Retina (tissue), 1 donor: ENCODE data around the gene GNAQ.
"Not testable (repeated sequence)": the region's sequence is repeated elsewhere in the genome, so short reads cannot be mapped to it uniquely, and the experiment has no call there.

Experiments
- DNase-seq: peaks from one replicate; pipeline ENCODE4 v3.0.0-alpha.2; 2016

Gene GNAQ

DNA sequence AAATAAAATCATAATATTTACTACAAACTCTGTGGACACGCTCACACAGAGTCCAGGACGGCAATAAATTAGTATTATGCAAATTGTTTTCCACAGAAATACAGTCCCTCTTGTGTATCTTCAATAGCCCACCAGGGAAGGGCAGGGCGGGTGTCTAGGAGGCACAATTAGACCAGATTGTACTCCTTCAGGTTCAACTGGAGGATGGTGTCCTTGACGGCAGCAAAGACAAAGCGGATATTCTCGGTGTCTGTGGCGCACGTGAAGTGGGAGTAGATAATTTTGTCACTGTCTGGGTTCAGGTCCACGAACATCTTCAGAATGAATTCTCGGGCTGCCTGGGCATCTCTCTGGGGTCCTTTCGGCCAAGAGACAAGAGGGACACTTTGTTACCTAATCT lies 310.5 kb downstream of the GNAQ start:
- not testable (repeated sequence) for DNase-seq

DNA sequence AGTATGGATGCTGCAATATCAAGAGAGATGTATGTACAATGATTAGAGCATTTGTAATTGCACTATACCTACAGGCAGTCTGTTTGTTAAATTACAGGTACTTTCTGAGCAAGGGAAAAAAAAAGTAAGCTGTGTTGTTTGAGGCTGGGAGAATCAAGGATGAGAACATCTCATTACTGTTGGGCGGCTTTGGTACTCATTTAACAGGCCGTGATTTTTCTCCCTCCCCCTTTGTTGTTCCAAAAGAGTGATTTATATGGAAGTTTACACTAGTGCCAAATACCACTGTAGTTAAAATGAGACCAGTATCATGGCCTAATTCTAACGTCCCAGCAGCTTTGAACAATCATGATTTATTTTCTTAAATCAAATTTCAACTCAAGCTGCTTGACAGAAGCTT lies 312.3 kb downstream of the GNAQ start:
- no peak for DNase-seq

DNA sequence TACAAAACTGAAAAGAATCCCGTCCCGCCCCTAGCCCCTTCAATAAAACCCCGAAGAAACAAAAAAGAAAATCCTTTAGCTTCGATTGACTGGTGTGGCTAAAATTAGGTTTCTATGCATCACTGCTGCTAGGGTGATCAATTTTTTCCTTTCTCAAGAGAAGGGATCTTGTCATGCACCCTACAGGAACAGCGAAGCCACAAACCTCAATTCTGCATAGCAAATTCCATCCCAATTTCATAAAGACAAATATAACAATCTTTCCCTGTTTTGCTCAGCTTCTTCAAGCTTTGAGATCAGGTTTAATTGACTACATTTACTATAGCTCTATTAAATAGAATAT lies 313.3 kb downstream of the GNAQ start:
- DNase-seq, result not testable (repeated sequence)

DNA sequence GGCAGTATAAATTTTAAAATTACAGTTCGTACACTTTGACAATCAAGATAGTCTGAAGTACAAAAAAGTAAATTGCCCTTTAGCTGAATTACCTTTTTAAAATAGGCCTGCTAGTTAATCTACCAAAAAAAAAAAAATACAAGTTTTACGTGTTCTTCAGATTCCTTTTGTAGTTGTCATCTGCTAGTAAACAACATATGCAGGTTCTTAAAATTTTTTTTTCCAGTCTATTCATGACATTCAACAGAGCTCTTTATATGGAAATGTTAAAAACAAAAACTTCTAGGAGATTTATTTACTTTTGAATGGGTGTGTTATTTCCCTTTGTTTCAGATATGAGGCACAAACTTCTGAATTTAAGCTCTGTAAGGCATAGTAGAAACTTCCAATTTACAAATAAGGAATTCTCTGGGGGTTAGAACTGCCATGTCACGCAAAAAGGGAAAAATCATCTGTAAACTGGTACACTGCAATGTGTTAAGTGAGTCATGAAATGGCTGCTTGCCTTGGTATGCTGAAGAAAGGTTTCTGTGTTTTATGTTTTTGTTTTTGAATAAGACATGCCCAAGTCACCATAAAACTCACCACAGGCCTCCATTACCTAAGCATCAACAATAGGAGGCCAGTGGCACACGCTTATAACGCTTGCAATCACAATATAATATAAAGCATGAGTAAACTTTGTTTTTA lies 313.9 kb downstream of the GNAQ start:
- DNase-seq, result not testable (repeated sequence)

DNA sequence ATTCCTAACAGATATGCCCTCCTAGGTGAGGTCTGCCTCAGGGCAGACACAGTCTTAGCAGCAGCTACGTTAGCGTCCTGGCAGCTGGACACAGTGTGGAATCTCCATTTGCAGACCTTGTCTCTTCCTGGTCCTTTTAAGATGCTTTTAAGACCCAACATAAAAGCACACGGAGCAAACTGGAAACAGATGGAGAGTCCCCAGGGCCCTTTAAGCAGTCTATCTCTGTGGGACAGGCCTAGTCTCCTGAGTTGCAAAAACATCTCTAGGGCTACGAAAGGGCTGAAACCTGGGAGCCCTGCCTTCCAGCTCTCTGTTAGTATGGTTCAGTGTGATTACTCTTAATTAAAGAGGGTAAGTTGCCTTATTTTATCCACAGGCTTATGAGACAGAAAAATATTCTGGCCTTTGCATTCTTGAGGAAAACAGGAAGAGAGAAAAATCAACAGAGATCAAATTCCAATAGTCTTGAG lies 317.5 kb downstream of the GNAQ start:
- DNase-seq, result peak; percentile 24

DNA sequence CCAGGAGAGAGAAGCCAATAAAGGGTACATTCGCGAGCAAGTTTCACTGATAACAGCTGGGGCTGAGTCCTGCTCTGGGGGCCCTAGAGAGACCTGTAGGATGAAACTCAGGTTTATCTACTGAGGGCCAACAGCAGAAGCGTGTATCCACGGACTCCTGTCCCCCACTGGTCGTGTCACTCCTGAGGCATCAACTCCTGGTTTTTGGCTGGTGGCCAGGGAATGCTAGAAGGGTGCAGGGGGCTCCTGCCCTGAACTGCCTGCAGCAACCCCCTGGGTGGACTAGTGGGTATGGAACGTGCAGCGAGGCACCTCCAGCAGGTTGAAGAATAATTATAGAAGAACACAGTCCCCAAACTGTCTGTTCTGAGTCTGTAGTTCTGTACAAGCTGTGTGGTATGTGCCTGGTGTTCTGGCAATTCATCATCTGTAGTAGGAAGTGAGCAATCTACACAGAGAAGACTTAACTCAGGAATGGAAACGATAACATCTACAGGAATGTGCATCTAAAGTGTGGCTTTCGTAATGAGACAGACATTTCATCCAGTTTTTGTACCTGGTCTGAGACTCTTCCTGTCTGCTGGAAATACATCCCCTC lies 319.0 kb downstream of the GNAQ start:
- no peak for DNase-seq

DNA sequence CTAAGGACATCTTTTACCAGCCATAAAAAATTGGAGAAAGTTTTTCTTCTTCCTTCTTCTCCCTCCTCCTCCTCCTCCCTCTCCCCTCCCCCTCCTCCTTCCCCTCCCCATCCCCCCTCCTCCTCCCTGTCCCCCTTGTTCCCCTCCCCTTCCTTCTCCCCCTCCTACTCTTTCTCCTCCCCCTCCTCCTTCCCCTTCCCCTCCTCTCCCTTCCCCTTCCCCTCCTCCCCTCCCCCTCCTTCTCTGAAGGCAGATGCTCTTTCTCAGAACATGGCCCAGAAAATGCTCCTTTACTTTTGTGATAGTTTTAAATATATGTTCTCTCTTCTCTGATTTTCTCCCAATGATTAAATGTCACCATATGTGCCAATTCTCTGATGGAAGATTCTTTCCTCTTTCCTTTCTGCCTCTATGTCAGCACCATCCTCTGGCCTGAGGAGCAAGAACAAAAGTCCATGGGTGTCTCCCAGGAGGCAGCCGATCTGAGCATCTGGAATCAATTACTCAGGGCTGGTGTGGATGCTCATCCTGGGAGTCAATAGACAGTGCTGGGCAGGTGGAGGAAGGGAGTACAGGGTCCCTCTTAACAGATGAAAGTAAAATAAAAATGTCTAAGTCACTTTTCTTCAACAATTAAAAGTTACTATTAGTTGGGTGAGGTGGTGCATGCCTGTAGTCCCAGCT lies 320.5 kb downstream of the GNAQ start:
- DNase-seq, result no peak

DNA sequence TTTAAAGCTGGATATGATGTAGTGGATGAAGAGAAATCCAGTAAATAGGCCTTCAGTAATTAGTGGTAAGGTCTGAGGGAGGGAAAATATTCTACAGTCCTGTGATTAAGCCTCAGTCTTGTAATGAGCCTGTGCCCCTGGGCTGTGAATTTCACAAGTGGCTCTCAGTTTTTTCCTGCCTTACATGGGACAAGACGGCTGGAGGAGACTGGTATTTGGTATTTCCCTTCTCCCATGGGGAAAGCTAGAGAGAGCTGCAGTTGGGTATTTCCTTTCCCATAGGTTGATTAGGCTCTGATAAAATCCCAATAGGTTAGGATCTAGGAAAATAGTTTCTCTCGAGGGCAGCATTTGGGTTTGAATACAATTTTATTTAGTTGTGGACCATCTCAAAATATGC lies 321.3 kb downstream of the GNAQ start:
- no peak for DNase-seq

DNA sequence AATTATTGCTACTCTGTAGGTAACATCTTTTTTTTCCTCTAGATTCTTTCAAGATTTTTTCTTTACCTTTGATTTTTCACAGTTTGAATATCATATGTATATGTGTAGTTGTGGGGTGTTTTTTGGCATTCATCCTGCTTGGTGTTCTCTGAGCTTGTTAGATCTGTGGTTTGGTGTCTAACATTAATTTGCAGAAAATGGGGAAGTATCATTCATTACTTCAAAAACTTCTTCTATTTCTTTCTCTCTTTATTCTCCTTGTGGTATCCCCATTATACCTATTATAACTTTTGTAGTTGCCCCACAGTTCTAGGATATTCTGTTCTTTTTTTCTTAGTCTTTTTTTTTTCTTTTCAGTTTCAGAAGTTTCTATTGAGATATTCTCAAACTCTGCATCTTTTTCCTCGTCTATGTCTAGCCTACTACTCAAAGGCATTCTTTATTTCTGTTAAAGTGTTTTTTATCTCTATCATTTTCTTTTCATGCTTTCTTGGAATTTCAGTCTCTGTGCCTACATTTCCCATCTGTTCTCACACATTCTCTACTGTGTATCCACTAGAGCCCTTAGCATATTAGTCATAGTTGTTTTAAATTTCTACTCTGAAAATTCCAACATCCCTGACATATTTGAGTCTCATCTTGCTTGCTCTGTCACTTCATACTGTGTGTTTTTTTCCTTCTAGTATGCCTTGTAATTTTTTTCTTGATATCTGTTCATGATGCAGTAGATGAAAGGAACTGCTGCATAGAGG lies 323.4 kb downstream of the GNAQ start:
- DNase-seq, result no peak

DNA sequence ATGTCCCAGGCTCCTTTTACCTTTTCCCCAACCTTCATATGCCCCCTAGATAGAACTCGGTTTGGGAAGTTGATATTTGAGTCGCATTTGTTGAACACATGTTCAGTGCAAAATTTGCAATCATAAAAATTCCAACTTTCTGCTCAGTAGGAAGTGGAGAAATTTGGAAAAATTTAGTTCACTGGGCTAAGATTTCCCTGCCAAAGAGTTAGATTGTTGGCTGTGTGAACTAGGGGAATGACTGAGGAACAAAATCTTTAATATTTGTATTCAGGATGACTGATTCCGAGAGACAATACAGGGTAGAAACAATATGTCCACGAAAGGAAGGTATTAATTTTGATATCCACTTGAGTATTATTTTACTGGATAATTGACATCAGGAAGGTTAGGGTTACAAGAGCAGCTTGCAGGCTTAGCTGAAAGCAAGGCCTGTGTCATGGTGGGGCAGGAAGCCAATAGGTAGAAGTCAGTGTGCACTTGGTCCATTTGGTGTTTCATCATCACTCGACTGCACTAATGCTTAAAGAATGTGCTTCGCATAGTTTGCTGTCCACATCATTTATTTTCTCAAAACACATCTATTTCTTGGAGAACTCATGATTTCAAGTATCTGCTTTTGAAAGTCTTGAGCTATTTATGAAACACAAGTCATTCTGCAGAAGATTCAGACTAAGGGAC lies 324.1 kb downstream of the GNAQ start:
- DNase-seq, result no peak

DNA sequence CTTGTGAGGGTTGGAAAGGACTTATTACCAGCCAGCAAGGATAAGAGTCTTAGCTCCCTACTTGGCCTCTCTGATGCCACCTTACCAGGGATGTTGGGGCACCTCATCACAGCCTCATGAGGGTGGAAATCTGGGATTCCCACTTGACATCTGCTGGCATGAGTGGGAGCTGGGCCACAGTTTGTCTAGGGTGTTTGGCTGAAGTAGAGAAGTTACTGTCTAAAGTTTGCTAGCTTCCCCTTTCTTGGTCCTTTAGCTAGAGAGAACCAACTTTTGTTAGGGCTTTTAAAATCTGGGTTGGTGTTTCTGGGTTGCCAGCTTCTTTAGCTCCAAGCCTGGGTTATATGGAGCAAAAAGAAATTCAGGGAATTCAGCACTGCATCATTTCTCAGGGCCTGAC lies 326.0 kb downstream of the GNAQ start:
- no peak for DNase-seq

DNA sequence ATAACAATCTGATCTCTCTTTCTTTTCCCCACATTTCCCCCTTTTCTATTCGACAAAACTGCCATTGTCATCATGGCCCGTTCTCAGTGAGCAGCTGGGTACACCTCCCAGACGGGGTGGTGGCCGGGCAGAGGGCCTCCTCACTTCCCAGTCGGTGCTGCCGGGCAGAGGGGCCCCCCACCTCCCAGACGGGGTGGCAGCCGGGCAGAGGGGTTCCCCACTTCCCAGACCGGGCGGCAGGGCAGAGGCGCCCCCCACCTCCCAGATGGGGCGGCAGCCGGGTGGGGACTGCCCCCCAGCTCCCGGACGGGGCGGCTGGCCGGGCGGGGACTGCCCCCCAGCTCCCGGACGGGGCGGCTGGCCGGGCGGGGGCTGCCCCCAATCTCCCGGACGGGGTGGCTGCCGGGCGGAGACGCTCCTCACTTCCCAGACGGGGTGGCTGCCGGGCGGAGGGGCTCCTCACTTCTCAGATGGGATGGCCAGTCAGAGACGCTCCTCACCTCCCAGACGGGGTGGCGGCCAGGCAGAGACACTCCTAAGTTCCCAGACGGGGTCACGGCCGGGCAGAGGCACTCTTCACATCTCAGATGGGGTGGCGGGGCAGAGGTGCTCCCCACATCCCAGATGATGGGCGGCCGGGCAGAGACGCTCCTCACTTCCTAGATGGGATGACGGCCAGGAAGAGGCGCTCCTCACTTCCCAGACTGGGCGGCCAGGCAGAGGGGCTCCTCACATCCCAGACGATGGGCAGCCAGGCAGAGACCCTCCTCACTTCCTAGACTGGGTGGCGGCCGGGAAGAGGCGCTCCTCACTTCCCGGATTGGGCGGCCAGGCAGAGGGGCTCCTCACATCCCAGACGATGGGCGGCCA lies 328.9 kb downstream of the GNAQ start:
- not testable (repeated sequence) for DNase-seq

DNA sequence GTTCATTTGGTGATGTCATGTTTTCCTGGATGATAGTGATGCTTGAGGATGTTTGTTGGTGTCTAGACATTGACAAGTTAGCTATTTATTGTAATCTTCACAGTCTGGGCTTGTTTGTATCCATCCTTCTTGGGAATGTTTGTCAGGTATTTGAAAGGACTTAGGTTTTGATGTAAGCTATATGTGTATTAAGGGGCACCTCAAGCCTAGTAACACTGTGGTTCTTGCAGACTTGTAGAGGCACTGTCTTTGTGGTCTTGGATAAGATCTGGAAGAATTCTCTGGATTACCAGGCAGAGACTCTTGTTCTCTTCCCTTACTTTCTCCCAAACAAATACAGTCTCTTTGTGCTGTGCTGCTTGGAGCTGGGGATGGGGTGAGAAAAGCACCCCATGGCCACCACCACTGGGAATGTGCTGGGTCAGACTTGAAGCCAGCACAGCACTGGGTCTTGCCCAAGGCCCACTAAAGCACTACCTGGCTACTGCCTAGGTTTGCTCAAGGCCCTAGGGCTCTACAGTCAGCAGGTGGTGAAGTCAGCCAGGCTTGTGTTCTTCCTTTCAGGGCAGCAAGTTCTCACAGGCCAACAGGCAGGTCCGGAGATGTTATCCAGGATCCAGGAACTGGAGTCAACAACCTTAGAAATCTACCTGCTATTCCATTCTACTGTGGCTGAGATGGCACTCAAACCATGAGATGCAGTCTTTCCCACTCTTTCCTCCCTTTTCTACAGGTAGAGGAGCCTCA lies 334.2 kb downstream of the GNAQ start:
- no peak for DNase-seq

DNA sequence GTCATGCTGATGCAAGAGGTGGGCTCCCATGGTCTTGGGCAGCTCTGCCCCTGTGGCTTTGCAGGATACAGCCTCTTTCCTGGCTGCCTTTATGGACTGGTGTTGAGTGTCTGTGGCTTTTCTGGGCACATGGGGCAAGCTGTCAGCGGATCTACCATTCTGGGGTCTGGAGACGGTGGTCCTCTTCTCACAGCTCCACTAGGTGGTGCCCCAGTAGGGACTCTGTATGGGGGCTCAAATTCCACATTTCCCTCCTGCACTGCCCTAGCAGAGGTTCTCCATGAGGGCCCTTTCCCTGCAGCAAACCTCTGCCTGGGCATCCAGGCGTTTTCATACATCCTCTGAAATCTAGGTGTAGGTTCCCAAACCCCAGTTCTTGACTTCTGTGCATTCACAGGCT lies 340.9 kb downstream of the GNAQ start:
- not testable (repeated sequence) for DNase-seq

DNA sequence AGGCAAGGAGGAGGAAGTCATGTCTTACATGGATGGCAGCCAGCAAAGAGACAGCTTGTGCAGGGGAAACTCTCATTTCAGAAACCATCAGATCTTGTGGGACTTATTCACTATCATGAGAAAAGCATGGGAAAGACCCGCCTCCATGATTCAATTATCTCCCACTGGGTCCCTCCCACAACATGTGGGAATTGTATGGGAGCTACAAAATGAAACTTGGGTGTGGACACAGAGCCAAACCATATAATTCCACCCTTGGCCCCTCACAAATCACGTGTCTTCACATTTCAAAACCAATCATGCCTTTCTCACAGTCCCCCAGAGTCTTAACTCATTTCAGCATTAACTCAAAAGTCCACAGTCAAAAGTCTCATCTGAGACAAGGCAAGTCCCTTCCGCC lies 341.5 kb downstream of the GNAQ start:
- DNase-seq, result not testable (repeated sequence)

DNA sequence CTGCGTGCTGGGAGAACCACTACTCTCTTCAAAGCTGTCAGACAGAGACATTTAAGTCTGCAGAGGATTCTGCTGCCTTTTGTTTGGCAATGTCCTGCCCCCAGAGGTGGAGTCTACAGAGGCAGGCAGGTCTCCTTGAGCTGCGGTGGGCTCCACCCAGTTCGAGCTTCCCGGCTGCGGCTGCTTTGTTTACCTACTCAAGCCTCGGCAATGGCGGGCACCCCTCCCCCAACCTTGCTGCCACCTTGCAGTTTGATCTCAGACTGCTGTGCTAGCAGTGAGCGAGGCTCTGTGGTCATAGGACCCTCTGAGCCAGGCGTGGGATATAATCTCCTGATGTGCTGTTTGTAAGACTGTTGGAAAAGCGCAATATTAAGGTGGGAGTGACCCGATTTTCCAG lies 343.9 kb downstream of the GNAQ start:
- DNase-seq, result not testable (repeated sequence)

DNA sequence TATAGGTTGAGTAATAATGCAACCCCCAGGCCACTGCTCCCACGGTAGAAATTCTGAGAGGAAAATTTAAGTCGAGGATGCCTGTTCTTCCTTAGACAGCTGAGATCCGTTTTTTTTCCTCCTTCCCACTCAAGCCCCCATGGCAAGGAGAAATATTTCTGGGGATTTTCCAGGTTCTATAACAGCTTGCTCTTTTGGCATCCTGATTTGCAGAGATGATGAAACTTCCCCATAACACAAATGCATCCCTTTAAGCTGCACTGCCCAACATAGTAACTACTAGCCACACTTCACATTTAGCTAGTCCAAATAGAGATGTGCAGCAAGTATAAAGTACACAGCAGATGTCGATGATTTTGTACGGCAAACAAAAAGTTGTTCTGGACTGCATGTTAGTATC lies 351.0 kb downstream of the GNAQ start:
- DNase-seq, result no peak

DNA sequence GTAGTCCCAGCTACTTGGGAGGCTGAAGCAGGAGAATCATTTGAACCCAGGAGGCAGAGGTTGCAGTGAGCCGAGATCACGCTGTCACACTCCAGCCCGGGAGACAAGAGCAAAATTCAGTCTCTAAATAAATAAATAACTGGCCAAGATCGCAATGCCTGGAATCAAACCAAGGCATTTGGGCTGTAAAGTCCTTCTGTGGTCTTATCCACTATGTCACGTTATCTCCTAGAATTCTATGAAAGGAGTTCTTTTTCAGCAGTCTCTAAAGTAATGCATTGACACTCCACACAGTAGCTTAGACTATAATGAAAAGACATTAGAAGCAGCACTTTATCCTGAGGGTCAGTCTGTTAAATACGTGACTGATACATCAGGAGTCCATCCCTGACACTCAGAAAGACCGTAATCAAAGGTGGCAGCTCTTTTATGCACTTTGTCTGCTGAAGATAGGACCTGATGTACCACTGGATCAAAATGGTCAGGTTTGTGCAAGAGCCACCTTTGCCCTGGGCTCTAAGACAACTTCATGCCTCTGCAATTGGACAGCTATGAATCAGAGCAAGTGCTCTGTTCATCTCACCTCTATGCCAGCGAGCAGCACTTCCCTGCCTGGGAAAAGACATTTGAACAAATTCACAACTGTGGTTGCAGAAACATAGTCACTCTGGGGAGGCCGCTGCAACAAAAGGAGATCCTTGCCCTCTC lies 351.8 kb downstream of the GNAQ start:
- no peak for DNase-seq

DNA sequence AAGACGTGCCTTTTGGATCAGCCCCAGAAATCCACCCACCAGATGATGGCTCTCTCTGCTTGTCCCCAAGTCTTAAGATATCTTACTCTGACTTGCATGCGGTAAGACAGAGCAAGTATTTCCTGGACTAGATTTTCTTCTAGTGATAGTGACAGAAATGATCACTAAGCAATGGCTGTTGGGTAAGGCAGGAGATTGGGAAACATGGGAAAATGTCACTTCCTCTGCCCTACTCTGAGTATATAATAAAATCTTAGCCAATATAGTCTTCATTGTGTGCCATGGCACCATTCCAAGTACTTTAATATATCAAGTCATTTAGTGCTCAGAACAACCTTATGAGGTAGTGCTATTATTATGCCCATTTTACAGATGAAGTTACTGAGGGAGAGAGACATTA lies 352.5 kb downstream of the GNAQ start:
- no peak for DNase-seq

DNA sequence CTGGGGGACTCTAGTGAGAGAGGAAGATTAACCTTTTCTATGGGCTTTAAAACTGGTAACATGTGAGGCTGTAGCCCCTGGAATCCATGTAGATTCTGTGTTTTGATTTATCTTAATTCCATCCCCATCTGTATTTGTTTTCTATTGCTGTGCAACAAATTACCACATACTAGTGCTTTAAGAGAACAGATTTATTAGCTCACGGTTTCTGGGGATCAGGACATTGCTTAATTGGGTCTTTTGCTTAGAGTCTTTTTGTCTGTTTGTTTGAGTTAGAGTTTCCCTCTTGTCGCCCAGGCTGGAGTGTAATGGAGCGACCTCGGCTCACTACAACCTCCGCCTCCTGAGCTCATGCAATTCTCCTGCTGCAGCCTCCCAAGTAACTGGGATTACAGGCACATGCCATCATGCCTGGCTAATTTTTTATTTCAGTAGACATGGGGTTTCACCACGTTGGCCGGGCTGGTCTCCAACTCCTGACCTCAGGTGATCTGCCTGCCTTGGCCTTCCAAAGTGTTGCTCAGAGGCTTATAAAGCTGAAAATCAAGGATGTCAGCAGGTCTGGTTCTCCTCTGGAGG lies 353.6 kb downstream of the GNAQ start:
- no peak for DNase-seq
